Islet precursor cell (in vitro differentiated cells): ENCODE results near the gene OR8K5.
"Not testable (repeated sequence)": the region's sequence is repeated elsewhere in the genome, so short reads cannot be mapped to it uniquely, and the experiment has no call there.

Experiments used
- DNase-seq: peaks from one replicate; pipeline ENCODE4 v3.0.0-alpha.2; 2018

The OR8K5 gene

DNA sequence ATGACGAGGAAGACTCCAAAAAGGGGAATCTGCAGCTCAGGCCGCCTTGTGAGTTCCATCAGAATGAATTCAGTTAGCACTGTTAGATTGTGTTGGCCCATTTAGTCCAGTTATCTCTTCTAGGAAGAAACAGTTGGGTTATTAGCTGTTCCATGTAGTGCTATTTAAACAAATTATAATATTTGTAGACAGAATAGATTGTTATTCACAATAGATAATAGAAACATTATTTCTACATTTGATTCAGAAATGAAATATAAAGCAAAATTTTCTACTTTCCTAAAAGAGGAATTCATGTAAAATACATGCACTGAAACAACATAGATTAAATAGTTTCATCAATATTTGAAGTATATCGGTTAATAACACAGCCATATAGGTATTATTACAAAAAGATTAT, at the start of gene OR8K5:
Gene OR8K5 (minus strand): TSS at position 101 of the 400 bp plus-strand sequence. CDS start 0 bp downstream, at position 101.
- no peak for DNase-seq

- no peak for DNase-seq
Measured at GRCh38 chr11:56207790-56208189, 47.7 kb upstream of the OR8K5 start.

- DNase-seq: no peak
Measured at GRCh38 chr11:56197367-56197766, 37.2 kb upstream of the OR8K5 start.

DNA sequence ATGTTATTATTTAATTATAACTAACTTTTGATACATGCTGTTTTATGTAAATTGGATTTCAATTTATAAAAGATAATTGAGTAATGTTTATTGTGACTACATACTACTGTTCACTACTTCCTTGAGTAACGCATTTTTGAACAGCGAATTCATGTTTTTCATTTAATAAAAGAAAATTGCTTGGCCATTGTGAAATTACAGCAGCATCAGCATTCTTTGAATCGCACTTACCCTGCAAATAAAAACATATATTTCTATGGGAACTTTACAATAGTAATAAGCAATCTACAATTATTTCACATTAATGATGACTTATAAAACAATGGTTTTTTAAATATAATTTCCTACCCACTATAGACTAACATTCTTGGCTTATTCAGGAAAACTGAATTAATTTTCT, 36.6 kb upstream of the OR8K5 start:
- DNase-seq: no peak

DNA sequence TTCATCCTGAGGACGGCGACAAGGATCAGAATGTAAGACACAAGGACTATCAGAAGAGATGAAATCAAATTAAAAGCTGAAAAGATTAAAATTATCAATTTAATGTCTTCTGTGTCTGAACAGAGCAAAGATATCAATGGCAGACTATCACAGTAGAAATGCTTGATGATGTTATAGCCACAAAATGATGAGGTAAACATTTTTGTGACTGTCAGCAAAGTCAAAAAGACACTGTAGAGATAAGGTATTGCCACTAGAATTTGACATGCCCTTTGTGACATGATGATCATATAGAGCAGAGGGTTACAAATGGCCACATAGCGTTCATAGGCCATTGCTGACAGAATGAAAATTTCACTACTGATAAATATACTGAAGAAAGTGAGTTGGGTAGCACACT, 28.5 kb upstream of the OR8K5 start:
- DNase-seq: no peak

DNA sequence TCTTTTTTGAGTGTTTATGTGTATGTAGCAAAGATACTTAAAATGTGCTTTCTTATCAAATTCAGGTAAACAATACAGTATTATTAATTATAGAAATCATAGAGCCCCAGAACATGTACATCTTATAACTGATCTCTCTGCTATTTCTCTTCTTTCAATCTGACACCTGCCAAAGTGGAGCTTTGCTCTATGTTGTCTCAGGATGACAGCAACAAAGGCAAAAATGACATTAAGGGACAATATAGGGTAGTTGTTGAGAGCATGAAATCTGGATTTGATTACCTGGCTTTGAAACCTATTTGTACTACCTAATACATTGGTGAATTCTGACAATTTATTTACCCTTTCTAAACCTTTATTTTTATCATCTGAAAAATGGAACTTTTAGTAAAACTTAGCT, 23.3 kb upstream of the OR8K5 start:
- no peak for DNase-seq

- no peak for DNase-seq
Measured at GRCh38 chr11:56176318-56176717, 16.2 kb upstream of the OR8K5 start, which contains the start of gene OR5J2. OR5J2 (plus strand) TSS chr11:56176618; CDS start chr11:56176618, 0 bp downstream.

DNA sequence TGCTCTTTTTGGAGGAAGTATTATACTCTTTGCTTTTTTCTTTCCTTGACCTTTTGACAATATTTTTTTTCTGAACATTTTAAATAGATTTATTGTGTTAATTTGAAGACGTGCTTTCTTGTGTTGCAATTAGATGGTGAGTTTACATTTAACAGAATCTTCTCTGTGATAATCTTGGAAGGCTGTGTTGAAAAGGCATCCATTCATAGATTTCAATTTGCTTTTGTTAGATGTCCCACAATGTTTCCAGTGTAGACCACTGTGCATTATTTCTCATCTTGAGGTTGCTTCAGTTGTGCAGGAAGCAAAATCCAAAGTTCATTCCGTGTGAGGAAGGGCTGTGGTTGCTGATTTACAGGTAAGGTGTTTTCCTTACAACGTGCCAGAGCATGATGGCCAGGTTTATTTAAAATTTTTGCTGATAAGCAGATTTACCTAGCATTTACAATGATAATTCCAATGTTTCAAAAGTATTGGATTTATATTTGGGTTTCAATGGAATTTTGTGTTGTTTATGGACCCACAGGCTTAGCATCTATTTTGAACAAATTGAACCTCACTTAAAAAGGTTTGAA, 12.2 kb upstream of the OR8K5 start:
- no peak for DNase-seq

DNA sequence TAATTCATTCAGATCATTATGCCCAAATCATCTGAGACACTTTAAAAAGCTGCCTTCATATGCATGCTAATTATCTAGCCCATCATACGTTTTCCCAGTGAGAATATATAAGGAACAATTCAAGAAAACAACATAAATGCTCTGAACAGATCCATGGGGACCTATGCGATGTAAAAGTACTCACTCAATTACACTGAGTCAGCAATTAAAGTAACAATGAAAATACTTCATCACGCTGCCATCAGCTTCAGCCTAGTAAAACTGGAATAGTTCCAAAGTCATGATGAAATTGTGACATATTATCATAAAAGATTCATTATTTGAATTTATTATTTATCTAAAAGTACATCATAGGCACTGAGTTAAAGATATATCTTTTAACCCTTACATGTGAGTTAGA, 3.7 kb upstream of the OR8K5 start:
- no peak for DNase-seq

DNA sequence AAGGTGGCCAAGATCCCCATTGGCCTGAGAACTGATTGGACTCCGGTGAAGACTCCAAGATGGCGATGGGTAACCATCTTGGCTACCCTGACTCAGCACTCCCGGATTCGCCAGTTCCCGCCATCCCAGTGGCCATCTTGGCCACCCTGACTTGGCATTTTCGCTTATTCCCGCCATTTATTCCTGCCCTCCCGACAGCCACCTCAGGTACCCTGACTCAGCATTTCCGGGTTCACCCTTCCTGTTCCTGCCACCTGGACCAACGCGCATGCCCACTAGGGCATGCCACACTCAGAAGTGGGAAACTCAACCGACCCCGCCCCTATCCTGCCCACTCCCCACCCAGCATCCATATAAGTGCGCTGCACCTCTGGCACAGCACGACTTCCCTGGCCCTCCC, 7.8 kb downstream of the OR8K5 start:
- DNase-seq: no peak

DNA sequence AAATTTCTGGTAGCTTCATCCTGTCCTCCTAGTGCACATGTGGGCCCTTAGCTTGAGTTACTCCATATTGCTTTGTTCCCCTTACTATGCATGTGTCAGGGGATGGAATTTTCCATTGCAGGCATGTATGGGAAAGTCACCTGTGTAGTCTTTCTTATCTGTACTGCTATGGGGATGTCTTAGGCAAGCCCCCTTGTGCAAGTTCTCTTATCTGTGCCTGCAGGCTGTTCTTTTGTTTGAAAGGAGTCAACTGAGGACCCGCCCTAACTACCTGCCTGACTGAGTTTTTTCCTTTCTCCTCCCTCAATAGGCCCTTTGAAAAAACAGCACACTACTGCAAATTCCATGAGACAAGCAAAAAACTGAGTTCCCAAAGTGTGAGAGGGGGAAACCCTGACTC, 8.7 kb downstream of the OR8K5 start:
- DNase-seq: no peak

GRCh38 chr11:56143681-56144080, 16.4 kb downstream of the OR8K5 start:
- DNase-seq: not testable (repeated sequence)

GRCh38 chr11:56140151-56140661, 19.9 kb downstream of the OR8K5 start, which contains the start of gene OR8J3:
OR8J3 (minus strand) TSS chr11:56140201; CDS start chr11:56137718, 2,483 bp downstream.
- DNase-seq: no peak

GRCh38 chr11:56122073-56122472, 38.0 kb downstream of the OR8K5 start, which contains the start of gene OR8H3:
OR8H3 (plus strand) TSS chr11:56122373; CDS start chr11:56122373, 0 bp downstream.
- DNase-seq: no peak
